Ovary (tissue), 3 donors: ENCODE measurements around the gene NCS1.

Experiments used
- CTCF ChIP-seq, 3 donors: fragments of 450-650 bp in 2 of 3; fragments of 200-600 bp in 1 of 3; IDR thresholded peaks; one replicate each; pipeline versions ENCODE4 v1.5.1 to v1.8.0; 2016 to 2022; ENCODE audit warnings: antibody characterized with exemption in 3 of 3, mild to moderate bottlenecking in 1 of 3
- EP300 ChIP-seq: sonication (generic); formaldehyde crosslinking; IDR thresholded peaks from one replicate; pipeline ENCODE4 v1.6.1; 2017; ENCODE audit warnings: antibody characterized with exemption
- donor health status: DM: no; HTN: no; CAD: no.

- TF ChIP-seq CTCF (IDR thresholded peaks at IDR 0.05) (no peak), EP300 (no peak)
These were observed 858 bp downstream of the NCS1 start for GRCh38 chr9:130172858-130173665.
